Astrocyte (in vitro differentiated cells and primary cell): Measurements from ENCODE around the gene FBN2. TPM values are rescaled to one million over a fixed set of nuclear protein-coding genes. Genes with fewer than 3 reads are reported as not detected.

Experiments
- DNase-seq: peaks from one replicate; pipeline ENCODE4 v3.0.0-alpha.2; 2010; ENCODE audit warnings: low read depth
- FAIRE-seq: peaks from 2 replicates; lab custom pipeline; 2011; peaks lifted over from hg19 to GRCh38; lab: Jason Lieb, UNC
- H2AFZ ChIP-seq: 2 replicates; pipeline ENCODE4 v1.6.0; 2012; ENCODE audit warnings: low read depth, low read length, inconsistent platforms
- H3K27ac ChIP-seq: 2 replicates; pipeline ENCODE4 v1.5.1; 2011; ENCODE audit warnings: low read depth, low read length, inconsistent platforms
- H3K27me3 ChIP-seq: 2 replicates; pipeline ENCODE4 v1.6.0; 2011; ENCODE audit warnings: low read length, inconsistent platforms; ENCODE audit not compliant: insufficient read depth
- H3K36me3 ChIP-seq: 2 replicates; pipeline ENCODE4 v1.5.1; 2011; ENCODE audit warnings: low read length, inconsistent platforms; ENCODE audit not compliant: insufficient read depth
- H3K4me1 ChIP-seq: 2 replicates; pipeline ENCODE4 v1.5.1; 2011; ENCODE audit warnings: low read length, inconsistent platforms; ENCODE audit not compliant: insufficient read depth
- H3K4me2 ChIP-seq: 2 replicates; pipeline ENCODE4 v1.6.0; 2012; ENCODE audit warnings: low read length, inconsistent platforms
- H3K4me3 ChIP-seq: 2 replicates; pipeline ENCODE4 v1.5.1; 2011; ENCODE audit warnings: low read depth, mild to moderate bottlenecking, low read length, inconsistent platforms; ENCODE audit not compliant: insufficient read depth
- H3K79me2 ChIP-seq: 2 replicates; pipeline ENCODE4 v1.6.0; 2012; ENCODE audit warnings: mild to moderate bottlenecking, low read length, inconsistent platforms; ENCODE audit not compliant: insufficient read depth
- H3K9ac ChIP-seq: 2 replicates; pipeline ENCODE4 v1.6.0; 2012; ENCODE audit warnings: mild to moderate bottlenecking, low read length, inconsistent platforms
- H3K9me3 ChIP-seq: 2 replicates; pipeline ENCODE4 v1.5.1; 2012; ENCODE audit warnings: low read depth, mild to moderate bottlenecking, low read length, inconsistent platforms; ENCODE audit not compliant: insufficient read depth
- H4K20me1 ChIP-seq: 2 replicates; pipeline ENCODE4 v1.6.0; 2012; ENCODE audit warnings: low read length, inconsistent platforms; ENCODE audit not compliant: insufficient read depth
- H3K27ac Mint-ChIP-seq: one replicate; pipeline ENCODE4 v1.8.0; 2021; ENCODE audit warnings: mild to moderate bottlenecking, mixed read lengths; ENCODE audit not compliant: unreplicated experiment
- H3K27me3 Mint-ChIP-seq: one replicate; pipeline ENCODE4 v1.8.0; 2021; ENCODE audit warnings: low read depth, mixed read lengths; ENCODE audit not compliant: unreplicated experiment
- H3K36me3 Mint-ChIP-seq: one replicate; pipeline ENCODE4 v1.8.0; 2021; ENCODE audit warnings: low read depth, mixed read lengths; ENCODE audit not compliant: unreplicated experiment
- H3K4me1 Mint-ChIP-seq: one replicate; pipeline ENCODE4 v1.8.0; 2021; ENCODE audit warnings: low read depth, mixed read lengths; ENCODE audit not compliant: unreplicated experiment
- H3K4me3 Mint-ChIP-seq: one replicate; pipeline ENCODE4 v1.8.0; 2021; ENCODE audit warnings: mild to moderate bottlenecking, moderate library complexity, mixed read lengths; ENCODE audit not compliant: unreplicated experiment
- H3K9me3 Mint-ChIP-seq: one replicate; pipeline ENCODE4 v1.8.0; 2021; ENCODE audit warnings: mild to moderate bottlenecking, mixed read lengths; ENCODE audit not compliant: unreplicated experiment
- CTCF ChIP-seq: IDR thresholded peaks from 2 replicates; pipeline ENCODE4 v1.5.1; 2011; ENCODE audit warnings: low read depth, mild to moderate bottlenecking, inconsistent platforms, low read length, moderate library complexity; ENCODE audit not compliant: insufficient read depth
- EZH2 ChIP-seq: IDR thresholded peaks from 2 replicates; pipeline ENCODE4 v1.6.1; 2012; ENCODE audit warnings: mild to moderate bottlenecking, low read length, inconsistent platforms; ENCODE audit not compliant: insufficient read depth
- total RNA-seq: library from RNA; stranded (reverse); gene quantifications from 2 replicates; pipeline ENCODE4 v1.2.1, GENCODE V29; 2021

FBN2 gene
- total RNA-seq, 1 donor from 2014 or later, result 176 TPM

GRCh38 chr5:128527077-128527476, 11.0 kb downstream of the FBN2 start:
- no peak overlapping the region for H3K4me3 Mint-ChIP-seq
- peaks cover 14% of the 10 kb centered on the region for H3K4me1 Mint-ChIP-seq

DNA sequence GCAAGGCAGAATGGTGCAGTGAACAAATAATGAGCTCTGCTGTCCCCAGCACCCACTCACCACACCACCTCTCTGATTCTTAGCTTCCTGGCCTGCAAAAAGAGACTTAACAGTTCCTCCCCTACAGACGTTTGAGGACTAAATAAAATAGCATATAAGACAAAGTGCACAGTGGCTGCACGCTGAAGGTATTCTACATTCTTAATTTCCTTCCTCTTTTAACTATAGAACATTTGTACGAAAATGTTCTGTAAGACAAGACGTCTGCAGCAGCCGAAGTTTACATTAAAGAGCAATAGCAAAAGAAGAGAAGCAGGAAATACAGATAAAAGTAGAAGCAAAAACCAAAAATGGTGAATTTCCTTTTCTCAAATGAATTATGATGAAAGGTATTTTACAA, 15.7 kb downstream of the FBN2 start:
- H3K4me2 ChIP-seq, result no peak overlapping the region
- no peaks in the 10 kb centered on the region for H3K79me2 ChIP-seq
- Mint-ChIP-seq H3K4me3 (no peak overlapping the region), H3K36me3 (peaks cover 22% of the 10 kb centered on the region), H3K27me3 (no peaks in the 10 kb centered on the region), H3K27ac (no peak overlapping the region), H3K4me1 (no peaks in the 10 kb centered on the region), H3K9me3 (no peaks in the 10 kb centered on the region)
- no peak overlapping the region for H2AFZ ChIP-seq
- no peaks in the 10 kb centered on the region for H4K20me1 ChIP-seq
- H3K27ac ChIP-seq, result no peak overlapping the region
- TF ChIP-seq CTCF, result no peak
- no peak for TF ChIP-seq EZH2
- H3K9me3 ChIP-seq, result no peaks in the 10 kb centered on the region
- DNase-seq (no peak), FAIRE-seq (no peak)
- no peaks in the 10 kb centered on the region for H3K4me1 ChIP-seq
- peaks cover 12% of the 10 kb centered on the region for H3K36me3 ChIP-seq
- H3K4me3 ChIP-seq, result no peak overlapping the region
- no peaks in the 10 kb centered on the region for H3K27me3 ChIP-seq
- H3K9ac ChIP-seq, result no peak overlapping the region

More at GRCh38 chr5:128527077-128527476, 11.0 kb downstream of the FBN2 start:
- H3K27ac ChIP-seq, result no peak overlapping the region
- no peak overlapping the region for H3K9ac ChIP-seq
- H3K4me1 ChIP-seq, result no peaks in the 10 kb centered on the region
- FAIRE-seq, result no peak
- H3K9me3 ChIP-seq, result no peaks in the 10 kb centered on the region
- no peak for DNase-seq
- Mint-ChIP-seq H3K9me3 (no peaks in the 10 kb centered on the region), H3K27me3 (no peaks in the 10 kb centered on the region), H3K27ac (no peak overlapping the region), H3K36me3 (peaks cover 25% of the 10 kb centered on the region)
- peaks cover 4% of the 10 kb centered on the region for H3K79me2 ChIP-seq
- H4K20me1 ChIP-seq, result peaks cover 4% of the 10 kb centered on the region
- H3K4me2 ChIP-seq, result no peak overlapping the region
- peaks cover 19% of the 10 kb centered on the region for H3K36me3 ChIP-seq
- H3K4me3 ChIP-seq, result no peak overlapping the region
- TF ChIP-seq EZH2 (no peak), CTCF (no peak)
- no peaks in the 10 kb centered on the region for H3K27me3 ChIP-seq
- H2AFZ ChIP-seq, result no peak overlapping the region

GRCh38 chr5:128519827-128520226, 18.2 kb downstream of the FBN2 start:
- Histone ChIP-seq H3K4me1 (no peaks in the 10 kb centered on the region), H3K79me2 (no peaks in the 10 kb centered on the region), H3K4me2 (no peak overlapping the region), H4K20me1 (no peaks in the 10 kb centered on the region), H3K9me3 (no peaks in the 10 kb centered on the region), H3K27me3 (no peaks in the 10 kb centered on the region), H3K9ac (no peak overlapping the region), H2AFZ (no peak overlapping the region), H3K36me3 (peaks cover 12% of the 10 kb centered on the region), H3K27ac (no peak overlapping the region), H3K4me3 (no peak overlapping the region)
- no peaks in the 10 kb centered on the region for H3K27me3 Mint-ChIP-seq
- H3K27ac Mint-ChIP-seq, result no peak overlapping the region
- peaks cover 16% of the 10 kb centered on the region for H3K36me3 Mint-ChIP-seq
- H3K4me3 Mint-ChIP-seq, result no peak overlapping the region
- no peaks in the 10 kb centered on the region for H3K4me1 Mint-ChIP-seq
- H3K9me3 Mint-ChIP-seq, result no peaks in the 10 kb centered on the region
- TF ChIP-seq EZH2 (no peak), CTCF (no peak)
- DNase-seq (no peak), FAIRE-seq (no peak)
